NCI-H82 treated with DMSO at 0.1 percent for 48 hours (cell line): ENCODE data around the gene C16orf78.
"Not testable (repeated sequence)": the region's sequence is repeated elsewhere in the genome, so short reads cannot be mapped to it uniquely, and the experiment has no call there.

Experiments used
- DNase-seq: peaks from one replicate; lab custom pipeline; 2025; ENCODE audit not compliant: unreplicated experiment; lab: John Stamatoyannopoulos, UW

Gene C16orf78

DNA sequence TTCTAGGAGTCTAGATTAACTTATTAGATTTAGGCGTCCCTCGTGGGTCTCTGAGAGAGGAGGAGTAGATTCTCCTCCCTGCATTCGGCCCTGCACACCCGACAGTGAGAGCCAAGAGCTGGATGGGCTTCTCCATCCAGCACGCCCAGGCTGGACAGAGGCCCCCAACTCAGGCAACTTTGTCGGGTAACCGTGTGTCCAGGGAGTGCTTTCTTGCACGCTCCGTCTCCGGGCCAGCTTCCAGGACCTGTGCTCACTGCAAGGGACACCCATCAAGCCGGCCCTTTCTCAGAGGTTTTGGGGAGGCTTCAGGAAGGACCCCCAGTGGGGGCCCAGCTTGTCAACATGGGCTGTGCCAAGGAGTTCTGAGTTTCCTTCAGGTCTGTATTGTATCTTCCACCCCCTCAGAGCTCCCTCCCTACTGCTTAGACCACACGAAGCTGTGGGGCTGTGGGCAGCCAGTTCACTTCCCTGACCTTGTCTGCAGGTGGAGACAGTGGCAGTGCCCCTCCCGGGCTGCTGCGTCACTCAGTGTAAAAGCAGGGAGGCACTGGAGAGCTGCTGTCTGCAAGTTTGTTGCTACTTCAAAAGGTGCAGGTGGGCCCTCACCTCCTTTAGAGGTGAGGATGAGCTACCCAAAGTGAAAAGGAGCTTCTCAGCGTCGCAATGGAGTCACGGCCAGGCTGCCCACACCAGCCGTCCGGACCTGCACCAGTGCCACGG, 24.0 kb upstream of the C16orf78 start:
- DNase-seq: no peak

GRCh38 chr16:49350265-49351095, 23.1 kb upstream of the C16orf78 start:
- DNase-seq: peak; percentile 13

DNA sequence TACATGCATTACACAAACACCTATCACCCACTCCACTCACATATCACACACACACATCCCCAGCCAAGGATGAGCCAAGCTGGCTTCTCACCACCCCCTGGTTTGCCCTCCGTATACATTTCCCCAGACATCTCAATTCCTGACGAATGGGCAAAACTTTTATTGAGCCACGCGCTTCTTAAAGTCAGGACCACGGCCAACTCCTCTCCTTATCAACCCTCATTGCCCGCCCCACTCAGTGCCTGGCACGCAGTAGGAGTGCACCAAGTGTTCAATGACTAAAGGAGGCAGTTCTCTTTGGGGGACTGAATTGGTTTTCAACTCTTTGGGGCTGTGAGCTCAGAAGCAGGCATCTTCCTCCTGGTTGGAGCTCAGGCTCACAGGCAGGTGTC, 22.5 kb upstream of the C16orf78 start:
- no peak for DNase-seq

GRCh38 chr16:49352892-49353291, 20.7 kb upstream of the C16orf78 start:
- peak; percentile 46 for DNase-seq

- no peak for DNase-seq
These were observed 19.9 kb upstream of the C16orf78 start for GRCh38 chr16:49353680-49354079.

DNA sequence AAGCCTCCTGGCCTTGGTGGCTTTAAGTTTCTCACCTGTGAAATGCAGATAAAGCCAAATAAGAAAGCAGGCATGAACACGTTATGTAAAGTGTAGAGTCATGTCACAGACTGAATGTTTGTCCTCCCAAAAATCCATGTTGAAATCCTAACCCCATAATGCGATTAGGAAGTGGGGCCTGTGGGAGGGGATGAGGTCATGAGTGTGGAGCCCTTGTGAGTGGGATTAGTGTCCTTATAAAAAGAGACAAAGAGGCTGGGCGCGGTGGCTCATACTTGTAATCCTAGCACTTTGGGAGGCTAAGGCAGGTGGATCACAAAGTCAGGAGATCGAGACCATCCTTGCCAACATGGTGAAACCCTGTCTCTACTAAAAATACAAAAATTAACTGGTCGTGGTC, 19.5 kb upstream of the C16orf78 start:
- peak; percentile 48 for DNase-seq

- no peak for DNase-seq
These were observed 18.6 kb upstream of the C16orf78 start for GRCh38 chr16:49354991-49355390.

- DNase-seq: no peak
These were observed 17.5 kb upstream of the C16orf78 start for GRCh38 chr16:49355933-49356665.

GRCh38 chr16:49356728-49357488, 16.7 kb upstream of the C16orf78 start:
- DNase-seq: no peak

GRCh38 chr16:49359591-49359990, 14.0 kb upstream of the C16orf78 start:
- DNase-seq: no peak

GRCh38 chr16:49361731-49362130, 11.9 kb upstream of the C16orf78 start:
- DNase-seq: not testable (repeated sequence)

DNA sequence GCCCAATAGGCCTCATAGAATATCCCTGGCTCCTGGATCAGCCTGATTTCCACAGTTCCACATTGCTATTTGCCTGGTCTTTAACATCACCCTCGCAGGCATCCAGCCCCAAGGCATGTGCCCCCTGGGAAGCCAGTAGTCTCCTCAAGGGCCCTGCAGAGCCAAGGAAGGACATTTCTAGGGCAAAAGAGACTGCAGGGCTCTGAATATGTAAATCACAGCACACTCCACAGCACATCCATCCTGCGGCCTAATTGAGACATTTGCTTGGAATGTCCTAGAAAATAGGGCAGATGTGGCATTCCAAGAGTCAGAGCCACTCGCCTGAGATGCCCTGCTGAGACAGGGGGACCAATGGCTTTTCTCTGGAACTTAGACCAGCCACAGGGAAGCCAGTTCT, 11.4 kb upstream of the C16orf78 start:
- DNase-seq: no peak

DNA sequence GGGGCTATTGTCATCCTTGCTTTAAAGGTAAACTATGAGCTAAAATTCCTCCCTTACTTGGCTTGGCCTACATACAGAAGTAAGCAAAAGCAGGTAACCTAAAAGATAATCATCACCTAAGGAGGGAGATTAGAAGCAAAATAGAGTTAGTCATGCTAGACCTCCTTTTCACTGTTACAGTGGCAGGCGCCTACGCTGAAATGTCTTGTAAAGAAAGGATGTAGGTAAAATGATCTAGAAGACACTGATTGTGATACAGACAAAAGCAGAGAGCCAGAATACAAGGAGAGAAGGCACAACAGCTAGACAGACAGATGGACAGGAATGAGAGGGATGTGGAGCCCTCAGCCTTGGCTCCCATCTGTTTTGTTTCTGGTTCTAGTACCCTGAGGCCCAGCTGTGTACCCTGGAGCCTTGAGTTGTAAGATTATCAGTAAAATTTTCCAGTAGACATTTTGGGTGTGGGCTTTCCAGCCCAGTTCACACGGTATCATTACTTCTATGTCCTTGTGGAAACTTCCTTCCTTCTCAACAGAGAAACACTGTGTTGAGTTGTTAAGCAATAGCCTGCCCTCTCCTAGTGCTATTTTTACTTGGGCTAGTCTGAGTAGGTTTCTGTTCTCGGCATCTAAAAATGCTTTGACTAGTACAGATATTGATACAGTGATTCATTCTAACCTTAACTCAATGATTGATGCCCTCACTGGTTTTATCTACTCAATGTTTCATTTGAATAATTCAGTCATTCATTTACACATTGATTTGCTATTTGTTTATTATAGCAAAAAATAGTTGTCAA, 7.7 kb upstream of the C16orf78 start:
- no peak for DNase-seq

DNA sequence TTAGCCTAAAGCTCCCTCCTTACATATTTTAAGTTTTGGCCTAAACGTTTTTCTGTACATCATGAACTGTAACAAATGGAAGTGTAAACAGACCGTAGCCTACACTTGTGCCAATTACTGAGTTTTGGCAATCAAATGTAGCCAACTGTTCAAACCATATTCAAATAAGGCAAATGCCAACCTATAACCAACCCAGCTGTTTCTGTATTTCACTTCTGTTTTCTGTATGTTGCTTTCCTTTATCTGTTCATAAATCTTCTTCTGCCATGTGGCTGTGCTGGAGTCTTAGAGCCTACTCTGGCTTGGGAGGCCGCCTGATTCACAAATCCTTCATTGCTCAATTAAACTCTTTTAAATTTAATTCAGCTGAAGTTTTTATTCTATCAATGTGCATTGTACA, 6.9 kb upstream of the C16orf78 start:
- DNase-seq: no peak

GRCh38 chr16:49369651-49370611, 3.7 kb upstream of the C16orf78 start:
- no peak for DNase-seq

- no peak for DNase-seq
These were observed 2.6 kb downstream of the C16orf78 start for GRCh38 chr16:49376206-49376605.

- DNase-seq: no peak
These were observed 3.7 kb downstream of the C16orf78 start for GRCh38 chr16:49377196-49377755.

- no peak for DNase-seq
These were observed 4.6 kb downstream of the C16orf78 start for GRCh38 chr16:49378238-49378637.

GRCh38 chr16:49378816-49379215, 5.2 kb downstream of the C16orf78 start:
- no peak for DNase-seq
